HEK293 (cell line): ENCODE results near the gene GATA3.

Experiments
- CTCF ChIA-PET: fragments of 350-600 bp; formaldehyde crosslinking; extraction: SDS; loops from one replicate; lab custom pipeline; 2021; ENCODE audit warnings: antibody characterized with exemption; lab: Yijun Ruan, JAX
- POLR2A ChIA-PET: fragments of 300-600 bp; formaldehyde crosslinking; extraction: SDS; loops from one replicate; lab custom pipeline; 2020; ENCODE audit warnings: antibody characterized with exemption, inconsistent platforms; lab: Yijun Ruan, JAX
- H3K27ac ChIP-seq: fragments of 200-500 bp; sonication (Bioruptor generic); 2 replicates; pipeline ENCODE4 v1.5.1; 2014; ENCODE audit warnings: low read depth, low read length, control low read depth, inconsistent platforms; ENCODE audit errors: extremely low read depth
- H3K36me3 ChIP-seq, 2 experiments: fragments of 200-500 bp in 1 of 2; sonication (Bioruptor generic) in 1 of 2; 1 replicate in 1 of 2; 2 replicates in 1 of 2; pipeline ENCODE4 v1.5.1; 2014 to 2017; ENCODE audit warnings: inconsistent platforms in 2 of 2, low read length in 2 of 2; ENCODE audit not compliant: control insufficient read depth in 2 of 2, insufficient read depth in 1 of 2
- H3K4me1 ChIP-seq: fragments of 200-500 bp; sonication (Bioruptor generic); 2 replicates; pipeline ENCODE4 v1.5.1; 2014; ENCODE audit warnings: mild to moderate bottlenecking, low read length, inconsistent platforms; ENCODE audit not compliant: control insufficient read depth, insufficient read depth
- H3K4me3 ChIP-seq: 2 replicates; pipeline ENCODE4 v1.5.1; 2011; ENCODE audit warnings: low read depth, mild to moderate bottlenecking, control low read depth, low read length, moderate library complexity
- H3K9me3 ChIP-seq: fragments of 200-500 bp; sonication (Bioruptor generic); 2 replicates; pipeline ENCODE4 v1.5.1; 2014; ENCODE audit warnings: low read depth, low read length, inconsistent platforms; ENCODE audit not compliant: control insufficient read depth, insufficient read depth
- KLF8 ChIP-seq: fragments of 450-650 bp; formaldehyde crosslinking; IDR thresholded peaks from 2 replicates; pipeline ENCODE4 v1.5.1; 2016; ENCODE audit warnings: missing biosample characterization, missing genetic modification characterization
- KLF9 ChIP-seq: fragments of 450-650 bp; formaldehyde crosslinking; IDR thresholded peaks from 2 replicates; pipeline ENCODE4 v1.5.1; 2016; ENCODE audit warnings: missing biosample characterization, missing genetic modification characterization, low read depth
- MZF1 ChIP-seq: fragments of 450-650 bp; formaldehyde crosslinking; IDR thresholded peaks from 2 replicates; pipeline ENCODE4 v1.5.1; 2017; ENCODE audit warnings: missing biosample characterization, missing genetic modification characterization, borderline replicate concordance
- REST ChIP-seq: fragments of 450-650 bp; formaldehyde crosslinking; IDR thresholded peaks from 2 replicates; pipeline ENCODE4 v1.5.1; 2016; ENCODE audit warnings: missing biosample characterization, missing genetic modification characterization
- SP2 ChIP-seq: fragments of 450-650 bp; formaldehyde crosslinking; IDR thresholded peaks from 2 replicates; pipeline ENCODE4 v1.5.1; 2016; ENCODE audit warnings: missing biosample characterization, missing genetic modification characterization
- ZFHX2 ChIP-seq: fragments of 450-650 bp; formaldehyde crosslinking; conservative IDR thresholded peaks from 2 replicates; pipeline ENCODE4 v1.5.1; 2016; ENCODE audit warnings: missing biosample characterization, missing genetic modification characterization
- ZFP3 ChIP-seq: fragments of 450-650 bp; formaldehyde crosslinking; IDR thresholded peaks from 2 replicates; pipeline ENCODE4 v1.5.1; 2016; ENCODE audit warnings: low read depth, missing biosample characterization, missing genetic modification characterization
- ZFP37 ChIP-seq: fragments of 450-650 bp; formaldehyde crosslinking; IDR thresholded peaks from 2 replicates; pipeline ENCODE4 v1.5.1; 2016; ENCODE audit warnings: missing biosample characterization, missing genetic modification characterization
- ZNF148 ChIP-seq: fragments of 450-650 bp; formaldehyde crosslinking; IDR thresholded peaks from 2 replicates; pipeline ENCODE4 v1.5.0; 2017; ENCODE audit warnings: missing biosample characterization, missing genetic modification characterization, borderline replicate concordance
- ZNF169 ChIP-seq: fragments of 450-650 bp; formaldehyde crosslinking; IDR thresholded peaks from 2 replicates; pipeline ENCODE4 v1.5.1; 2016; ENCODE audit warnings: missing biosample characterization, missing genetic modification characterization
- ZNF266 ChIP-seq: fragments of 450-650 bp; formaldehyde crosslinking; IDR thresholded peaks from 2 replicates; pipeline ENCODE4 v1.5.1; 2016; ENCODE audit warnings: missing biosample characterization, missing genetic modification characterization, low read depth
- ZNF426 ChIP-seq: fragments of 450-650 bp; formaldehyde crosslinking; IDR thresholded peaks from 2 replicates; pipeline ENCODE4 v1.5.1; 2017; ENCODE audit warnings: missing biosample characterization, missing genetic modification characterization, mild to moderate bottlenecking, inconsistent platforms, moderate library complexity
- ZNF624 ChIP-seq: fragments of 450-650 bp; formaldehyde crosslinking; IDR thresholded peaks from 2 replicates; pipeline ENCODE4 v1.5.1; 2017; ENCODE audit warnings: missing biosample characterization, missing genetic modification characterization
- ZNF660 ChIP-seq: fragments of 450-650 bp; IDR thresholded peaks from 2 replicates; pipeline ENCODE4 v1.5.1; 2018; ENCODE audit warnings: missing biosample characterization, mild to moderate bottlenecking, missing genetic modification characterization
- ZNF776 ChIP-seq: fragments of 450-650 bp; formaldehyde crosslinking; IDR thresholded peaks from 2 replicates; pipeline ENCODE4 v1.5.0; 2017; ENCODE audit warnings: missing biosample characterization, missing genetic modification characterization, borderline replicate concordance
- TF ChIP-seq, protein P1 (sequence below): fragments of 450-650 bp; formaldehyde crosslinking; IDR thresholded peaks from 2 replicates; pipeline ENCODE4 v1.5.1; 2016; ENCODE audit warnings: missing biosample characterization, missing genetic modification characterization
- TF ChIP-seq, protein P2 (sequence below): fragments of 450-650 bp; formaldehyde crosslinking; IDR thresholded peaks from 2 replicates; pipeline ENCODE4 v1.5.1; 2016; ENCODE audit warnings: missing biosample characterization, missing genetic modification characterization
- TF ChIP-seq, protein P3 (sequence below): fragments of 450-650 bp; formaldehyde crosslinking; IDR thresholded peaks from 2 replicates; pipeline ENCODE4 v1.5.1; 2016; ENCODE audit warnings: missing biosample characterization, missing genetic modification characterization
- TF ChIP-seq, protein P4 (sequence below): fragments of 450-650 bp; formaldehyde crosslinking; IDR thresholded peaks from 2 replicates; pipeline ENCODE4 v1.5.1; 2016; ENCODE audit warnings: missing biosample characterization, missing genetic modification characterization

The GATA3 gene

GRCh38 chr10:8066797-8067196 lies 12.3 kb downstream of the GATA3 start:
- POLR2A ChIA-PET = no interaction called here
- CTCF ChIA-PET = interaction anchor here (0.6 to 1.2 kb wide), 2 partner anchors 12 to 412 kb away, joined by 3 to 4 read pairs; no protein-coding TSS in a partner anchor
- H3K9me3 ChIP-seq = no peaks in the 10 kb centered on the region
- TF ChIP-seq, protein P1, sequence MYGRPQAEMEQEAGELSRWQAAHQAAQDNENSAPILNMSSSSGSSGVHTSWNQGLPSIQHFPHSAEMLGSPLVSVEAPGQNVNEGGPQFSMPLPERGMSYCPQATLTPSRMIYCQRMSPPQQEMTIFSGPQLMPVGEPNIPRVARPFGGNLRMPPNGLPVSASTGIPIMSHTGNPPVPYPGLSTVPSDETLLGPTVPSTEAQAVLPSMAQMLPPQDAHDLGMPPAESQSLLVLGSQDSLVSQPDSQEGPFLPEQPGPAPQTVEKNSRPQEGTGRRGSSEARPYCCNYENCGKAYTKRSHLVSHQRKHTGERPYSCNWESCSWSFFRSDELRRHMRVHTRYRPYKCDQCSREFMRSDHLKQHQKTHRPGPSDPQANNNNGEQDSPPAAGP = no peak
- TF ChIP-seq KLF8 (tag by site-specific recombination) = no peak
- TF ChIP-seq, all 188 proteins: peak for 0
- Histone ChIP-seq H3K27ac (no peak overlapping the region), H3K36me3 (peaks cover 76 to 100% of the 10 kb centered on the region in 2 experiments), H3K4me1 (no peaks in the 10 kb centered on the region), H3K4me3 (no peak overlapping the region)

DNA sequence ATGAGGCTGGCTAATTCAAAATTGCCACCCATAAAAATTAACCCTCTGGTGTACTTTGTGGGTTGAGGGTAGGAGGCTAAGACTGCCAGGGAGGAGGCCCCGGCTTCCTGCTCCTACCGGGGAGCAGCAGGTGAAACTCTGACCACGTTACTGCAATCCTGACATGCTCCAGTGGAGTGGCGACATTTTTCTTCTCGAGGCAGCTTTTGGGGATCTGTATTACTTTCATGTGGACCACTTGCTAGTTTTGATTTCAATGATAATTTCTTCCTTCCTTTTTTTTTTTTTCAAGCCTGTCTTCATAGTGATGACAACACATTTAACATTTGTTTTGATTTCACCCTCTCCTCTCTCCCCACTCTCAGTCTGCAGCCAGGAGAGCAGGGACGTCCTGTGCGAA lies 14.6 kb downstream of the GATA3 start:
- Histone ChIP-seq H3K27ac (no peak overlapping the region), H3K36me3 (peaks cover 81 to 99% of the 10 kb centered on the region in 2 experiments), H3K9me3 (no peaks in the 10 kb centered on the region), H3K4me3 (no peak overlapping the region), H3K4me1 (no peaks in the 10 kb centered on the region)
- CTCF ChIA-PET = no interaction called here
- POLR2A ChIA-PET = no interaction called here
- TF ChIP-seq, protein P2, sequence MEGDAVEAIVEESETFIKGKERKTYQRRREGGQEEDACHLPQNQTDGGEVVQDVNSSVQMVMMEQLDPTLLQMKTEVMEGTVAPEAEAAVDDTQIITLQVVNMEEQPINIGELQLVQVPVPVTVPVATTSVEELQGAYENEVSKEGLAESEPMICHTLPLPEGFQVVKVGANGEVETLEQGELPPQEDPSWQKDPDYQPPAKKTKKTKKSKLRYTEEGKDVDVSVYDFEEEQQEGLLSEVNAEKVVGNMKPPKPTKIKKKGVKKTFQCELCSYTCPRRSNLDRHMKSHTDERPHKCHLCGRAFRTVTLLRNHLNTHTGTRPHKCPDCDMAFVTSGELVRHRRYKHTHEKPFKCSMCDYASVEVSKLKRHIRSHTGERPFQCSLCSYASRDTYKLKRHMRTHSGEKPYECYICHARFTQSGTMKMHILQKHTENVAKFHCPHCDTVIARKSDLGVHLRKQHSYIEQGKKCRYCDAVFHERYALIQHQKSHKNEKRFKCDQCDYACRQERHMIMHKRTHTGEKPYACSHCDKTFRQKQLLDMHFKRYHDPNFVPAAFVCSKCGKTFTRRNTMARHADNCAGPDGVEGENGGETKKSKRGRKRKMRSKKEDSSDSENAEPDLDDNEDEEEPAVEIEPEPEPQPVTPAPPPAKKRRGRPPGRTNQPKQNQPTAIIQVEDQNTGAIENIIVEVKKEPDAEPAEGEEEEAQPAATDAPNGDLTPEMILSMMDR (tag by site-specific recombination) = no peak
- TF ChIP-seq ZFHX2 (tag by site-specific recombination) (no peak), ZNF169 (tag by site-specific recombination) (no peak), ZNF660 (tag by site-specific recombination) (no peak), ZNF266 (tag by site-specific recombination) (no peak), ZNF776 (tag by site-specific recombination) (no peak), REST (tag by site-specific recombination) (no peak), ZNF148 (tag by site-specific recombination) (no peak), ZFP3 (tag by site-specific recombination) (no peak), KLF9 (tag by site-specific recombination) (no peak), ZNF624 (no peak), MZF1 (tag by site-specific recombination) (no peak), SP2 (tag by site-specific recombination) (no peak), ZFP37 (tag by site-specific recombination) (no peak), ZNF426 (tag by site-specific recombination) (no peak)
- TF ChIP-seq, protein P3, sequence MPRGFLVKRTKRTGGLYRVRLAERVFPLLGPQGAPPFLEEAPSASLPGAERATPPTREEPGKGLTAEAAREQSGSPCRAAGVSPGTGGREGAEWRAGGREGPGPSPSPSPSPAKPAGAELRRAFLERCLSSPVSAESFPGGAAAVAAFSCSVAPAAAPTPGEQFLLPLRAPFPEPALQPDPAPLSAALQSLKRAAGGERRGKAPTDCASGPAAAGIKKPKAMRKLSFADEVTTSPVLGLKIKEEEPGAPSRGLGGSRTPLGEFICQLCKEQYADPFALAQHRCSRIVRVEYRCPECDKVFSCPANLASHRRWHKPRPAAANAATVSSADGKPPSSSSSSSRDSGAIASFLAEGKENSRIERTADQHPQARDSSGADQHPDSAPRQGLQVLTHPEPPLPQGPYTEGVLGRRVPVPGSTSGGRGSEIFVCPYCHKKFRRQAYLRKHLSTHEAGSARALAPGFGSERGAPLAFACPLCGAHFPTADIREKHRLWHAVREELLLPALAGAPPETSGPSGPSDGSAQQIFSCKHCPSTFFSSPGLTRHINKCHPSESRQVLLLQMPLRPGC = no peak
- TF ChIP-seq, protein P4, sequence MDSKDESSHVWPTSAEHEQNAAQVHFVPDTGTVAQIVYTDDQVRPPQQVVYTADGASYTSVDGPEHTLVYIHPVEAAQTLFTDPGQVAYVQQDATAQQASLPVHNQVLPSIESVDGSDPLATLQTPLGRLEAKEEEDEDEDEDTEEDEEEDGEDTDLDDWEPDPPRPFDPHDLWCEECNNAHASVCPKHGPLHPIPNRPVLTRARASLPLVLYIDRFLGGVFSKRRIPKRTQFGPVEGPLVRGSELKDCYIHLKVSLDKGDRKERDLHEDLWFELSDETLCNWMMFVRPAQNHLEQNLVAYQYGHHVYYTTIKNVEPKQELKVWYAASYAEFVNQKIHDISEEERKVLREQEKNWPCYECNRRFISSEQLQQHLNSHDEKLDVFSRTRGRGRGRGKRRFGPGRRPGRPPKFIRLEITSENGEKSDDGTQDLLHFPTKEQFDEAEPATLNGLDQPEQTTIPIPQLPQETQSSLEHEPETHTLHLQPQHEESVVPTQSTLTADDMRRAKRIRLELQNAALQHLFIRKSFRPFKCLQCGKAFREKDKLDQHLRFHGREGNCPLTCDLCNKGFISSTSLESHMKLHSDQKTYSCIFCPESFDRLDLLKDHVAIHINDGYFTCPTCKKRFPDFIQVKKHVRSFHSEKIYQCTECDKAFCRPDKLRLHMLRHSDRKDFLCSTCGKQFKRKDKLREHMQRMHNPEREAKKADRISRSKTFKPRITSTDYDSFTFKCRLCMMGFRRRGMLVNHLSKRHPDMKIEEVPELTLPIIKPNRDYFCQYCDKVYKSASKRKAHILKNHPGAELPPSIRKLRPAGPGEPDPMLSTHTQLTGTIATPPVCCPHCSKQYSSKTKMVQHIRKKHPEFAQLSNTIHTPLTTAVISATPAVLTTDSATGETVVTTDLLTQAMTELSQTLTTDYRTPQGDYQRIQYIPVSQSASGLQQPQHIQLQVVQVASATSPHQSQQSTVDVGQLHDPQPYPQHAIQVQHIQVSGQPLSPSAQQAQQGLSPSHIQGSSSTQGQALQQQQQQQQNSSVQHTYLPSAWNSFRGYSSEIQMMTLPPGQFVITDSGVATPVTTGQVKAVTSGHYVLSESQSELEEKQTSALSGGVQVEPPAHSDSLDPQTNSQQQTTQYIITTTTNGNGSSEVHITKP = no peak
